ENCODE measurements around the gene PTPN14.

The PTPN14 gene

DNA sequence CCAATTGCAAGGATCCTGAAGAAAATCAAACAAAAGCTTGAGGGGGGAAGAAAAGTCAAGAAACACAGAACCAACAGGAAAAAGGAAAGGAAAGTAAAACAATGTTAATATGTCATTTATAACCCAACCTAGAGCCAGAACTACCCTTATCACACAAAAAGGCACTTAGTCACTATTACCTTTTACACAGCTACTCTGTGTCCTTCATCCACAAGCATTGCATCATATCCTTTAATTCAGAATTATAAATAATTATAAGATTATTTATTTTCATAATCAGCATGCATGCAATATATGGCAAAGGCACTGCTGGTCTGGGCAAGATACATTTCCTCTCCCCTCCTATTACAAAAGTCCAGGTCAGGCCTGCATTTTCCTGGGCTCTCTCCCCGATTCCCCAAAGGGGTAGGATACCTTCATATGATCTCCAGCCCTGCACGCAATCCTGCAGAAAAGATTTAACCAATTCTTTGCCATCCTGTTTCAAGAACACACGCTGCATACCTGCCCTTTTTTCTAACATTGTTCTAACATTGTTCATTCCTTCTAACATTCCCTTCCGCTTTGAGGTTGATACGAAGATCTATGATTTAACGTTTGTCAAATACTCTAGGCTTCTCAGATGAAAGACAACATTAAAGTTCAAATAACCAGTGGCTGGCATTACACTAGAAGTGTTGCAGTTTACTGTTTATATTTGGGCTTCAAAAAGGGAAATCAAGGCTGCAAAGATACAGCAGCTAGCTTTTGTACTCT lies 4.3 kb downstream of the PTPN14 start:
- TF ChIP-seq CTCF (IDR thresholded peaks at IDR 0.05; ENCODE audit: low read depth, low read length): no peak
- no peak for DNase-seq (ENCODE audit: extremely low read depth, low read depth)

DNA sequence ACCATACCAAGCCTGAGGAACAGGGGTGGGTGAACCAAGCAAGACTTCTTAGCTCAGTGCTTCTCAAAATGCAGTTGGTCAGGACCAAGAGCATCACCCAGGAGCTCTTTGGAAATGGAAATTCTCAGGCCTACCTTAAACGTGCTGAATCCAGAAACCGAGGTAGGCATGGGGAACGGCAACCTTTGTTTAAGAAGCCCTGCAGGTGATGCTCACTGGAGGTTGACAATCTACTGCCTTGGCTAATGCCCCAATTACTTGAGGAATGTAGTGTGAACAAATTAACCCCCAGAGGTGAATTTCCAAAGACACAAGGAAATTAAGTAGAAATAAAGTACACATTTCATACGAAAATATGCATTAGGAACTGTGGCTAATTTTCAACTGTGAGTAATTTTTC lies 5.3 kb downstream of the PTPN14 start:
- no peak for TF ChIP-seq CTCF (IDR thresholded peaks at IDR 0.05; ENCODE audit: low read depth, low read length)
- DNase-seq (ENCODE audit: extremely low read depth, low read depth): no peak

DNA sequence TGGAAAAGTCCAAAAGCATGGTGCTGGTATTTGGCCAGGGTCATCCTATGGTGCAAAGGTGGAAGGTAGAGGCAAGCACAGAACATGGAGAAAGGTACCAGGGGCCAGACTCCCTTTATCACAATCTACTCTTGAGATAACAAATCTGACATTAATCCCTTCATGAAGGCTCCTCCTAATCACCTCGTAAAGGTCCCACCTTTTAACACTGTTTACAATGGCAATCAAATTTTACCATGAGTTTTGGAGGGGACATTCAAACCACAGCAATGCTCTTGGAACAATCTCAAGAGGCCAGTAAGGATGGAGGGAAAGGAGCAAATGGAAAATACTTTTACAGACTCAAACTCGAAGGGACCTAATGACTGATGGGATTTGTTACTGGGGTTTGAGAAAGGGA lies 6.1 kb downstream of the PTPN14 start:
- no peak for DNase-seq (ENCODE audit: extremely low read depth, low read depth)
- no peak for TF ChIP-seq CTCF (IDR thresholded peaks at IDR 0.05; ENCODE audit: low read depth, low read length)

DNA sequence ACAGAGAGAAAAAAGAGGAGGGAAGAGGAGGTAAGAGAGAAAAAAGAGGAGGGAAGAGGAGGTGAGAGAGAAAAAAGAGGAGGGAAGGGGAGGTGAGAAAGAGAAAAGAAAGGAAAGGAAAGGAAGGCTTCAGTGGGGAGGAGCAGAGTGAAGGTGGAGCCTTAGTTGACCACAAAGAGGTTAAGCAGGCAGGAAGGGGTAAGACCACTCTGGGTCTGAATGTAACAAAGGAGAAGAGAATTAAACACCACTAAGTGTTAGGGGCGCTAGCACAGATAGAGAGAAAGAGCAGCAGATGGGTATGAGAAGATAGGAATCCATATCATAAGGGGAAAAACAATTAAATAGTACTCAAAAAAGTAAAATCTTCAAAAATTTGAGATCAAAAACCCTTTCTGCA lies 6.6 kb downstream of the PTPN14 start:
- no peak for TF ChIP-seq CTCF (IDR thresholded peaks at IDR 0.05; ENCODE audit: low read depth, low read length)
- DNase-seq (ENCODE audit: extremely low read depth, low read depth): no peak

DNA sequence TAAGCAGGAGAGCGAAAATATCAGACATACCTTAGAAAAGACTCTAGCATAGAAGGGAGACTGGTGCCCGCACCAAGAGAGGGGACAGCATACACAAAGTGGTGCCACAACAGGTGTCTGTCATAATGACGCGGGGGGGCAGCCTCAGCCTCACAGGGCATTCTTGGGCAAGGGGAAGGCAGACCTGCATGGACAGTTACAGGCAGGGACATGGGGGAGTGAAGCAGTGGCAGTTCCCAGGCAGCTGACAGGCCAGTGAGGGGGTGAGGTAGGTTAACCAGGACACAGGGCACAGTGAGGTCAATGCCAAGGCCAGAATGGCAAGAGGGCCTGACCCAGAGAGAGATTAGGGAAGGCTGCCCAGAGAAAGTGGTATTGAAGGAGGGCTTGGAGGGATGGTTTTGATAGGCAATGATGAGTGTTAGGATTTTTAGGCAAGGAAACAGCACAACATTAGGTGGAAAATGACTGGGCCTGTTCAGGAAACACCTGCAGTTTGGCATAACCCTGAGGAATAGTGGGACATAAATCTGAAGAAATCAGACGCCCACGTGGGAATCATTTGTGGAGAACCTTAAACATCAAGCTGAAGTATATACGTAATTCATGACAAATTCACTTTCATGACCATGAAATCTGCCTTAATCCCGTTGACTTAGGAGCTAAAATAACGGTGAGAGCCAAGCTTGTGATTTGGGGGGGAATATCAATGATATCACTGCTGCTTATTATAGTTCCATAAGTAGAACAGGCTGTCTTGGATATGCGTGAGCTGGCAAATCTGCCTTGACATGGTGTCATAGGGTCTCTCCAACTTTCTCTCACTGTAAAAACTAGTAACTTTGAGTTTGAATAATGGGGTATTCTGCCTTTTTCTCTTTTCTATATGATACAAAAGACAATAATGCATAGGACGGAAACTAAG lies 8.9 kb downstream of the PTPN14 start:
- TF ChIP-seq CTCF (IDR thresholded peaks at IDR 0.05; ENCODE audit: low read depth, low read length): no peak
- DNase-seq (ENCODE audit: extremely low read depth, low read depth): no peak

DNA sequence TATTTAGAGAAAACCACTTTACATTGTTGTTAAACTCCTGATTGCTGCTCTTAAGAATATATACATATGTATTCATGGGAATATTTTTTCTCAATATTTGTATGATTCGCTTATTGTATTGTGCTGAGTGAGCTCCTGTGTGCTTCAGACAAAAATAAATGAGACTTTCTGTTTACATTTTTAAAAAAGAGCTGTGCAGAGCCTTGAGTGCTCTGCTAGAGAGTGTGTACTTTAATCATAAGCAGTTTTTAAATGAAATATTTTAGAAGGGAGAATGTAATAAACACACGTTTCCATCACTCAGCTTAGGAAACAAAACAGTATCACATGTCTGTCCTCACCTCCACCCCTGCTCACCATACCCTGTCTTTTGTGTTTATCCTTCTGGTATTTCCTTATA lies 9.7 kb downstream of the PTPN14 start:
- no peak for DNase-seq (ENCODE audit: extremely low read depth, low read depth)
- TF ChIP-seq CTCF (IDR thresholded peaks at IDR 0.05; ENCODE audit: low read depth, low read length): no peak

DNA sequence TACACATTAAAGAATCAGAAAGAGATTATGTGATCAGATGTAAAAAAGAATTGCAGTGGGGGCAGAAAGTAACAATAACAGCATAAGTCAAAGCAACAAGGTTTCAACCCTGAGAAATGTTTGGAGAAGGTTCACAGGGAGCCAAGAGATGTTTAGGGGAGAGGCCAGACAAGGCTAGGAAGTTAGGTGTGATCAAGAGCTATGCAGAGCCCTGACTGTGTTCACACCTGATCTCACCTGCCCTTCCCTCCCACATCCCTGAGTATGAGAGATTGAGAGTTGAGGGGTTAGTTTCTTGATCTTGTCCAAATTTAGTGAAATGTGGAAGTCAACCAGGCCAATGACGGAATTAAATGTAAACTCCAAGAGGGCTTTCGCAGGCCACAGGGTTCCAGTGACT lies 10.2 kb downstream of the PTPN14 start:
- DNase-seq (ENCODE audit: extremely low read depth, low read depth): no peak
- no peak for TF ChIP-seq CTCF (IDR thresholded peaks at IDR 0.05; ENCODE audit: low read depth, low read length)

All from AG09319 (cell line).